ENCODE measurements around the gene FOXP1. TPM values are rescaled to one million over a fixed set of nuclear protein-coding genes. Genes with fewer than 3 reads are reported as not detected.

Gene FOXP1
- total RNA-seq, 1 experiment from 2014 or later, result 334 TPM

GRCh38 chr3:71476950-71477349 is 106.6 kb downstream of the FOXP1 start:
- H3K9me2 ChIP-seq (replicated peaks; ENCODE audit: insufficient read depth, low read length), result no peaks in the 10 kb centered on the region
- peaks cover 10% of the 10 kb centered on the region; the same call in 1 of the 2 replicates for H3K36me3 ChIP-seq (ENCODE audit: insufficient read depth, low read length)
- H3K9me3 ChIP-seq (ENCODE audit: low read length), result no peaks in the 10 kb centered on the region
- no peak overlapping the region for H3K27ac ChIP-seq (ENCODE audit: low read length)
- H3K79me2 ChIP-seq (ENCODE audit: low read length), result peaks cover 97% of the 10 kb centered on the region
- peaks cover 2% of the 10 kb centered on the region; the same call in 1 of the 2 replicates for H3K4me1 ChIP-seq (ENCODE audit: low read length)
- no peak overlapping the region for H2AFZ ChIP-seq (ENCODE audit: low read length)
- no peaks in the 10 kb centered on the region for H3K27me3 ChIP-seq (ENCODE audit: low read length)
- no peak overlapping the region for H3K9ac ChIP-seq (ENCODE audit: low read length)
- no peak overlapping the region for H3K4me2 ChIP-seq (ENCODE audit: low read depth, low read length, poor library complexity, severe bottlenecking)
- no peaks in the 10 kb centered on the region for H4K20me1 ChIP-seq (ENCODE audit: insufficient read depth, low read depth, low read length)
- H3K4me3 ChIP-seq (ENCODE audit: low read length), result no peak overlapping the region
- no peak for DNase-seq

DNA sequence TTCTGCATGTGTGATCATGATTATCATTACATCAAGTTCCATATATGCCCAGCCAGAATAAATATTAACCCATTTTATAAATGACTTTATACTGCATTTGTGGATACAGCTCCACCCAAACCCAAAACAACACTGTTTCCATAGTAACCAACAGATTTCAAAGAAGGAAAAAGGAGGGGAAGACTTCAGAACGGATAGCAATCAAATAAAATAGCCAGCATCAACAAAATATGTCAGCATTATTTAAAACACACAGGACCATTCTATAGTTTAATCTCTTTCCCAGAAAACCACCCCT is 114.4 kb downstream of the FOXP1 start:
- Histone ChIP-seq H3K4me3 (ENCODE audit: low read length) (no peak overlapping the region), H3K4me1 (ENCODE audit: low read length) (peaks cover 25% of the 10 kb centered on the region), H3K79me2 (ENCODE audit: low read length) (peaks cover 95% of the 10 kb centered on the region)

DNA sequence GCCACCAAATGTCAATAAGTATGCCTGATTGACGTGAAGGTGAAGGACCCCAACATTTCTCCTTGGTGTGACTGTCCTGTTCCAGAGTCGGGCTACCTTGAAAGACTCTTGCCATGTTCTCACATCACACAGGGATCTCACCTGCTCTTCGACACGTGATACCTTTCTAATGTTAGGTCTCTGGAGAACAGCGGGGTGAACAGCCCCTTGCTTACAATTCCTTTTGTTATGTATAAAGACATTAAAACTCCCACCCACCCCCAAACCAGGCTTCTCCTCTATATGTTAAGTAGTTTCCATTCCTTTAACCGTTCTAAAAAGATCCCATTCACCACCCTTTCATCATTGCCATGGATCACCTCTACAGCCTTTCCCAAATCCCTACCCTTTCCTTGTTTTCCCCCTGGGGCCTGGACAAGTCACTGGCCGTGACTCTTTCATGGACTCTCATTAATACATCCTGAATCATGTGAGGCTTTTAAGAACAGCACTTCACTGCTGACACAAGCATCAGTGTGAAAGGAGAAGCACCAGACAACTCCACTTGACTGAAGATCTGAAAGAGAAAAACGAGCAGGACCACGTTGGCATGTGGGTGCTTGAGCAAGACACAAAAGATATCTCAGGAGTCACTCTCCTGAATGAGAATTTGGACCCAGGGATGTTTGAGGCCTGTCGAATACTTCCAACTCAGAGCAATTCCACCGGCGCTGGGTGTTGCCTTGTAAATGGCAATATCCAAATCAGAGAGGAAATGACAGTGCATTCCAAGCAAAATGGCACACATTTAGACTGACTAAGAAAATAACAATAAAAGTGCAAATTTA is 115.0 kb downstream of the FOXP1 start:
- no peak overlapping the region for H2AFZ ChIP-seq (ENCODE audit: low read length)
- H3K27ac ChIP-seq (ENCODE audit: low read length), result no peak overlapping the region; the same call in 1 of the 2 replicates
- H3K4me1 ChIP-seq (ENCODE audit: low read length), result peaks cover 23% of the 10 kb centered on the region
- no peak overlapping the region for H3K4me2 ChIP-seq (ENCODE audit: low read depth, low read length, poor library complexity, severe bottlenecking)
- H3K27me3 ChIP-seq (ENCODE audit: low read length), result no peaks in the 10 kb centered on the region
- H3K9ac ChIP-seq (ENCODE audit: low read length), result no peak overlapping the region
- H3K9me2 ChIP-seq (replicated peaks; ENCODE audit: insufficient read depth, low read length), result no peaks in the 10 kb centered on the region
- no peak overlapping the region for H3K4me3 ChIP-seq (ENCODE audit: low read length)
- no peaks in the 10 kb centered on the region for H3K9me3 ChIP-seq (ENCODE audit: low read length)
- peaks cover 95% of the 10 kb centered on the region for H3K79me2 ChIP-seq (ENCODE audit: low read length)
- no peaks in the 10 kb centered on the region for H3K36me3 ChIP-seq (ENCODE audit: insufficient read depth, low read length)
- no peaks in the 10 kb centered on the region for H4K20me1 ChIP-seq (ENCODE audit: insufficient read depth, low read depth, low read length)
- DNase-seq, result no peak

More for the DNA sequence above, 114.4 kb downstream of the FOXP1 start:
- Histone ChIP-seq H3K4me2 (ENCODE audit: low read depth, low read length, poor library complexity, severe bottlenecking) (no peak overlapping the region), H3K9me3 (ENCODE audit: low read length) (no peaks in the 10 kb centered on the region), H4K20me1 (ENCODE audit: insufficient read depth, low read depth, low read length) (no peaks in the 10 kb centered on the region), H3K27ac (ENCODE audit: low read length) (no peak overlapping the region), H2AFZ (ENCODE audit: low read length) (no peak overlapping the region), H3K36me3 (ENCODE audit: insufficient read depth, low read length) (no peaks in the 10 kb centered on the region), H3K9ac (ENCODE audit: low read length) (no peak overlapping the region), H3K27me3 (ENCODE audit: low read length) (no peaks in the 10 kb centered on the region), H3K9me2 (replicated peaks; ENCODE audit: insufficient read depth, low read length) (no peaks in the 10 kb centered on the region)
- DNase-seq, result no peak

DNA sequence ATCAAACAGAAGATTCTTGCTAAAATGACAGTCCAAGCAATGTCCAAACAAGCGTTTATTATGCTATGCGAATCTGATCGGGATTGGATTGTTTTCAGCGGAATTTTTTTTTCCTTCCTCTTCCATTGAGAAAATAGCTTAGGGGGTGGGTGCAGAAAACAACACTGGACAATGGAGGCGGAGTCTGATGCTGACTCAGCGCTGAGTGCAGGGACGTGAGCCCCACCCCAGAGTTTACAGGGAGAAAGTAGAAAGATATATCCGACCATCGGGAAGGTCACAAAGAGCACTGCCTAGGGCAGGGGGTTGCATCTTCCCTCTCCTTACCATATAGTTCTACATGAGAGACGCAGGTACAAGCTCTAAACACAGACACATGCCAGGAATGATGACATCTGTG is 117.0 kb downstream of the FOXP1 start:
- Histone ChIP-seq H3K9ac (ENCODE audit: low read length) (no peak overlapping the region), H3K9me3 (ENCODE audit: low read length) (no peaks in the 10 kb centered on the region), H3K79me2 (ENCODE audit: low read length) (peaks cover 94% of the 10 kb centered on the region), H3K9me2 (replicated peaks; ENCODE audit: insufficient read depth, low read length) (no peaks in the 10 kb centered on the region), H3K36me3 (ENCODE audit: insufficient read depth, low read length) (no peaks in the 10 kb centered on the region), H4K20me1 (ENCODE audit: insufficient read depth, low read depth, low read length) (no peaks in the 10 kb centered on the region), H3K27me3 (ENCODE audit: low read length) (no peaks in the 10 kb centered on the region), H3K4me3 (ENCODE audit: low read length) (no peak overlapping the region), H3K4me1 (ENCODE audit: low read length) (peaks cover 23% of the 10 kb centered on the region), H2AFZ (ENCODE audit: low read length) (no peak overlapping the region), H3K4me2 (ENCODE audit: low read depth, low read length, poor library complexity, severe bottlenecking) (no peak overlapping the region), H3K27ac (ENCODE audit: low read length) (no peak overlapping the region)
- no peak for DNase-seq

DNA sequence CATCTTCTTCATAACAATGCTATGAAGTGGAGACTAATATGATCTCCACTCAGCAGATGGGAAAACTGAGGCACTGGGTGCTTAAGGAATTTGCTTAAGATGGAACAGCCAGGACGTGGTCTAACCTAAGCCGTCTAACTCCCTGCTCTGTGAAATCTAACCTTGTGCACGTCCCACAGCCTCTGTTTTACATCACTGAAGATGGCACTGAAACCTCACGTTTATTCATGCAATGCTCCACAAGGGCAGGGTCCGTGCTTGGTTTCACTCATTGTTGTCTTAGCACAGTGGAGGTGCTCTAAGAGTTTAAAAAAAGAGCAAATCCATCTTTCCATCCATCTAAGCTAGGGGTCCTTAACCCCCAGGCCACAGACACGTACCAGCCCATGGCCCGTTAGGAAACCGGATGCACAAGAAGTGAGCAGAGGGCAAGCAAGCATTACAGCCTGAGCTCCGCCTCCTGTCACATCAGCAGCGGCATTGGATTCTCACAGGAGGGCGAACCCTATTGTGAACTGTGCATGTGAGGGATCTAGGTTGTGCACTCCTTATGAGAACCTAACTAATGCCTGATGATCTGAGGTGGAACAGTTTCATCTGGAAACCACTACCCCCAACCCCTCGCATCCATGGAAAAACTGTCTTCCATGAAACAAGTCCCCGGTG is 118.0 kb downstream of the FOXP1 start:
- Histone ChIP-seq H3K4me1 (ENCODE audit: low read length) (peaks cover 22% of the 10 kb centered on the region), H3K36me3 (ENCODE audit: insufficient read depth, low read length) (no peaks in the 10 kb centered on the region), H3K4me2 (ENCODE audit: low read depth, low read length, poor library complexity, severe bottlenecking) (no peak overlapping the region), H3K9me3 (ENCODE audit: low read length) (no peaks in the 10 kb centered on the region), H3K4me3 (ENCODE audit: low read length) (no peak overlapping the region), H4K20me1 (ENCODE audit: insufficient read depth, low read depth, low read length) (no peaks in the 10 kb centered on the region), H3K27ac (ENCODE audit: low read length) (no peak overlapping the region), H3K27me3 (ENCODE audit: low read length) (no peaks in the 10 kb centered on the region), H2AFZ (ENCODE audit: low read length) (no peak overlapping the region), H3K79me2 (ENCODE audit: low read length) (peaks cover 95% of the 10 kb centered on the region), H3K9ac (ENCODE audit: low read length) (no peak overlapping the region), H3K9me2 (replicated peaks; ENCODE audit: insufficient read depth, low read length) (no peaks in the 10 kb centered on the region)
- DNase-seq, result no peak

DNA sequence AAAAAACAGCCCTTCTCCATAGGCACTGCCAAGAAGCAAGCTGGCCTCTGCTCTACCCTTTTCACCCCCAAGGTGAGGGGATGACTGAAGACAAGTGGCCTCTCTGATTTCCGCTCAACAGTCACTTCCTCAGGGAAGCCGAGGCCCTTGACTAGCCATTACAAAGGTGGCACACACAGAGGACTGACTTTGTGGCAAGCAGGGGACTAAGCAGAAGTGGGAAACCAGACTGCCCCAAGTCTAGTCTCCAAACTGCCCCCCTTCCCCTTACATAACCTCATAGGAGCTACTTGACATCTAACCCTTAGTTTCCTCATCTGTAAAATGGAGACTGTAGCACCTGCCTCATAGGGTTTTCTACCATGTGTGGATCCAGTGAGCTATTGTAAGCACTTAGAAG is 118.9 kb downstream of the FOXP1 start:
- H3K4me1 ChIP-seq (ENCODE audit: low read length), result peaks cover 25% of the 10 kb centered on the region

DNA sequence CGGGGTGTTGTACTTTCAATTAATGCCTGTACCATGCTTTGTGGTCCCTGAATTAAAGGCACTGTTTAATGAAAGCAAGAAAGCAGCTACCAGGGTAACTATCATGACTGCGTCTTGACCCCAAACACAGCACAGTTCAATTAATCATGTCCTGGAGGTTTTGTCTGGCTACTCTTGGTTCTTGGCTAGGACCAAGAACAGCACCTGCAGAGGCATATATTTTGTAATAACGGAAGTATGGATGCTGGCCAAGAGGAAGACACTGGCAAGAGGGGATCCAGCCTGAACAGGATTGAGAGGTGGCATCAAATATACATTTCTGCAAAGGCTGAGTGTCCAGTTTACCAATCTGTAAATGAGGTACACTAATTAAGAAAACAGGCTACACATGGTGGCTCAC is 119.9 kb downstream of the FOXP1 start:
- peaks cover 25% of the 10 kb centered on the region for H3K4me1 ChIP-seq (ENCODE audit: low read length)
- H3K9me2 ChIP-seq (replicated peaks; ENCODE audit: insufficient read depth, low read length), result no peaks in the 10 kb centered on the region
- no peaks in the 10 kb centered on the region for H3K27me3 ChIP-seq (ENCODE audit: low read length)

More for the DNA sequence above, 118.9 kb downstream of the FOXP1 start:
- Histone ChIP-seq H3K27me3 (ENCODE audit: low read length) (no peaks in the 10 kb centered on the region), H3K79me2 (ENCODE audit: low read length) (peaks cover 96% of the 10 kb centered on the region), H3K4me3 (ENCODE audit: low read length) (no peak overlapping the region), H4K20me1 (ENCODE audit: insufficient read depth, low read depth, low read length) (no peaks in the 10 kb centered on the region), H3K9me3 (ENCODE audit: low read length) (no peaks in the 10 kb centered on the region), H3K9me2 (replicated peaks; ENCODE audit: insufficient read depth, low read length) (no peaks in the 10 kb centered on the region), H3K4me2 (ENCODE audit: low read depth, low read length, poor library complexity, severe bottlenecking) (no peak overlapping the region), H3K27ac (ENCODE audit: low read length) (no peak overlapping the region), H2AFZ (ENCODE audit: low read length) (no peak overlapping the region), H3K9ac (ENCODE audit: low read length) (no peak overlapping the region), H3K36me3 (ENCODE audit: insufficient read depth, low read length) (no peaks in the 10 kb centered on the region)
- no peak for DNase-seq

DNA sequence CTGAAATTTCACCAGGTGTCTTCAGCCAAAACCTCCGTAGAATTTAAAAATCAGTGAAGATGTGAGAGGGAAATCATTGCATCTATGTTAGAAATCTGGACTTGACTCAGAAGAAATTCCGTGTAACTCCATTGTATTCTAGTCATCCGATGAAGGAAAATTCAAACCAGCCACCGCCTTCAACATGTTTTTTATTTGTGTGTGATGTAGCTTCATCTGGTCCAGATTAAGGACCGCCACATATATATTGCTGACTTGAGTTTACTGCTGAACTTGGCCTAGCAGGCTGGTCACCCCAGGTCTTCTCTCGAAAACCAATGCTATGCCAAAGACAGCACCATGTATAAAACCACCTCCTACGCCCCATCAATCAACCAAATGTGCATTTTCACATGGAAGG is 120.9 kb downstream of the FOXP1 start:
- Histone ChIP-seq H2AFZ (ENCODE audit: low read length) (no peak overlapping the region), H3K9me2 (replicated peaks; ENCODE audit: insufficient read depth, low read length) (no peaks in the 10 kb centered on the region), H3K27me3 (ENCODE audit: low read length) (no peaks in the 10 kb centered on the region), H3K4me3 (ENCODE audit: low read length) (no peak overlapping the region), H3K27ac (ENCODE audit: low read length) (no peak overlapping the region), H3K9me3 (ENCODE audit: low read length) (no peaks in the 10 kb centered on the region), H4K20me1 (ENCODE audit: insufficient read depth, low read depth, low read length) (no peaks in the 10 kb centered on the region), H3K4me2 (ENCODE audit: low read depth, low read length, poor library complexity, severe bottlenecking) (no peak overlapping the region), H3K36me3 (ENCODE audit: insufficient read depth, low read length) (no peaks in the 10 kb centered on the region), H3K9ac (ENCODE audit: low read length) (no peak overlapping the region), H3K4me1 (ENCODE audit: low read length) (peaks cover 33% of the 10 kb centered on the region), H3K79me2 (ENCODE audit: low read length) (peaks cover 96% of the 10 kb centered on the region)
- no peak for DNase-seq

More for the DNA sequence above, 119.9 kb downstream of the FOXP1 start:
- no peak overlapping the region for H2AFZ ChIP-seq (ENCODE audit: low read length)
- H3K9me3 ChIP-seq (ENCODE audit: low read length), result no peaks in the 10 kb centered on the region
- H3K27ac ChIP-seq (ENCODE audit: low read length), result no peak overlapping the region
- H4K20me1 ChIP-seq (ENCODE audit: insufficient read depth, low read depth, low read length), result no peaks in the 10 kb centered on the region
- H3K36me3 ChIP-seq (ENCODE audit: insufficient read depth, low read length), result no peaks in the 10 kb centered on the region
- H3K4me2 ChIP-seq (ENCODE audit: low read depth, low read length, poor library complexity, severe bottlenecking), result no peak overlapping the region
- no peak overlapping the region for H3K9ac ChIP-seq (ENCODE audit: low read length)
- no peak for DNase-seq
- H3K4me3 ChIP-seq (ENCODE audit: low read length), result no peak overlapping the region
- H3K79me2 ChIP-seq (ENCODE audit: low read length), result peaks cover 96% of the 10 kb centered on the region
